Peyer's patch (tissue), 4 donors: ENCODE results near the gene FAM240A. TPM values are rescaled to one million over a fixed set of nuclear protein-coding genes. Genes with fewer than 3 reads are reported as not detected.

Experiments used
- DNase-seq, 3 donors: peaks; one replicate each; pipeline ENCODE4 v3.0.0-alpha.2; 2017 to 2019
- H3K27ac ChIP-seq, 4 donors: fragments of 200-600 bp; sonication (generic); one replicate each; pipeline ENCODE4 v1.5.1; 2016 to 2019
- H3K27me3 ChIP-seq, 2 donors: fragments of 200-600 bp; sonication (generic); one replicate each; pipeline ENCODE4 v1.5.1; 2019
- H3K36me3 ChIP-seq, 3 donors: fragments of 200-600 bp; sonication (generic); one replicate each; pipeline ENCODE4 v1.5.1; 2016 to 2019
- H3K4me1 ChIP-seq, 4 donors: fragments of 200-600 bp; sonication (generic); one replicate each; pipeline ENCODE4 v1.5.1; 2016 to 2019
- H3K4me3 ChIP-seq, 4 donors: fragments of 200-600 bp; sonication (generic); 1 replicate in 3 of 4; 2 replicates in 1 of 4; pipeline ENCODE4 v1.5.1; 2016 to 2019; ENCODE audit warnings: mild to moderate bottlenecking in 1 of 4
- H3K9me3 ChIP-seq, 4 donors: fragments of 200-600 bp; sonication (generic); one replicate each; pipeline ENCODE4 v1.5.1; 2016 to 2019; ENCODE audit warnings: mild to moderate bottlenecking in 1 of 4
- POLR2A ChIP-seq, 2 donors: fragments of 450-650 bp; IDR thresholded peaks; one replicate each; pipeline ENCODE4 v1.5.1; 2017; ENCODE audit warnings: antibody characterized with exemption in 2 of 2, mild to moderate bottlenecking in 2 of 2, moderate library complexity in 2 of 2
- total RNA-seq, 4 donors: library from RNA; depleted of rRNA; stranded (reverse); fragments of >200 nt; gene quantifications; one replicate each; pipeline ENCODE4 v1.1.0, GENCODE V29; 2016
- TF ChIP-seq, protein P1 (sequence below), 6 experiments: fragments of 450-650 bp in 4 of 6; fragments of 200-600 bp in 2 of 6; sonication (generic) in 1 of 6; IDR thresholded peaks; one replicate each; pipeline ENCODE4 v1.5.1; 2017 to 2019; ENCODE audit warnings: antibody characterized with exemption in 6 of 6, mild to moderate bottlenecking in 3 of 6, moderate library complexity in 1 of 6

Gene FAM240A
- total RNA-seq, 4 donors from 2014 or later, result not detected

- no peak for DNase-seq
- TF ChIP-seq, protein P1, sequence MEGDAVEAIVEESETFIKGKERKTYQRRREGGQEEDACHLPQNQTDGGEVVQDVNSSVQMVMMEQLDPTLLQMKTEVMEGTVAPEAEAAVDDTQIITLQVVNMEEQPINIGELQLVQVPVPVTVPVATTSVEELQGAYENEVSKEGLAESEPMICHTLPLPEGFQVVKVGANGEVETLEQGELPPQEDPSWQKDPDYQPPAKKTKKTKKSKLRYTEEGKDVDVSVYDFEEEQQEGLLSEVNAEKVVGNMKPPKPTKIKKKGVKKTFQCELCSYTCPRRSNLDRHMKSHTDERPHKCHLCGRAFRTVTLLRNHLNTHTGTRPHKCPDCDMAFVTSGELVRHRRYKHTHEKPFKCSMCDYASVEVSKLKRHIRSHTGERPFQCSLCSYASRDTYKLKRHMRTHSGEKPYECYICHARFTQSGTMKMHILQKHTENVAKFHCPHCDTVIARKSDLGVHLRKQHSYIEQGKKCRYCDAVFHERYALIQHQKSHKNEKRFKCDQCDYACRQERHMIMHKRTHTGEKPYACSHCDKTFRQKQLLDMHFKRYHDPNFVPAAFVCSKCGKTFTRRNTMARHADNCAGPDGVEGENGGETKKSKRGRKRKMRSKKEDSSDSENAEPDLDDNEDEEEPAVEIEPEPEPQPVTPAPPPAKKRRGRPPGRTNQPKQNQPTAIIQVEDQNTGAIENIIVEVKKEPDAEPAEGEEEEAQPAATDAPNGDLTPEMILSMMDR (IDR thresholded peaks at IDR 0.05), result no peak
- TF ChIP-seq POLR2A (IDR thresholded peaks at IDR 0.05), result no peak
- Histone ChIP-seq H3K9me3 (no peaks in the 10 kb centered on the region), H3K27me3 (no peaks in the 10 kb centered on the region), H3K36me3 (no peaks in the 10 kb centered on the region), H3K4me3 (no peak overlapping the region), H3K4me1 (no peaks in the 10 kb centered on the region), H3K27ac (no peak overlapping the region)
These were observed 18.3 kb upstream of the FAM240A start for GRCh38 chr3:46593979-46594378.

GRCh38 chr3:46594723-46595122 lies 17.6 kb upstream of the FAM240A start:
- Histone ChIP-seq H3K4me1 (no peaks in the 10 kb centered on the region), H3K27ac (no peak overlapping the region), H3K36me3 (no peaks in the 10 kb centered on the region), H3K9me3 (no peaks in the 10 kb centered on the region), H3K27me3 (no peaks in the 10 kb centered on the region), H3K4me3 (no peak overlapping the region)
- no peak for TF ChIP-seq POLR2A (IDR thresholded peaks at IDR 0.05)
- TF ChIP-seq, protein P1 (IDR thresholded peaks at IDR 0.05), result no peak
- no peak for DNase-seq

DNA sequence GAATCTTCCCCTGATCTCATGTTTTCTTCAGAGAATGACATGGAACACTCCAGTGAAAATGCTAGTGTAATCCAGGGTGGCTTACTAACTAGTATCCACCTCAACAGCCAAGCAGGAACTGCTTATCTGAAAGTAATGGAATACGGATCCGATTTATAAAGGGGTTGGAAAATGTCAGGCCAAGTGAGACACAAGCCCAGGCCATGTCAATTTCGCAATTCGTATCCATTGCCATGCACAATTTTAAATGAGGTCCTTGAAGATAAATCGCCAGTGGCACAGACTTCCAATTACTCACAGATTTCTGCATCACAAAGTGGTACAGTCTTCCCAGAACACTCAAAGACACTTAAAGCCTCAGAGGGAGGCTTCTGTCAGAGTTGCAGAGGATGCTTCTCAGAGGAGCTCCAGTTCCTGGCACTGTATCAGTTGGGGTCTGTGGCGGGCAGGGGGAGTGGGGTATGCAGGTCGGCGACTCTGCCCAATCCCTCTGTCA lies 16.5 kb upstream of the FAM240A start:
- Histone ChIP-seq H3K4me1 (no peaks in the 10 kb centered on the region), H3K27ac (no peak overlapping the region), H3K27me3 (no peaks in the 10 kb centered on the region), H3K4me3 (no peak overlapping the region), H3K9me3 (no peaks in the 10 kb centered on the region), H3K36me3 (no peaks in the 10 kb centered on the region)
- no peak for DNase-seq
- TF ChIP-seq, protein P1 (IDR thresholded peaks at IDR 0.05), result no peak
- TF ChIP-seq POLR2A (IDR thresholded peaks at IDR 0.05), result no peak

DNA sequence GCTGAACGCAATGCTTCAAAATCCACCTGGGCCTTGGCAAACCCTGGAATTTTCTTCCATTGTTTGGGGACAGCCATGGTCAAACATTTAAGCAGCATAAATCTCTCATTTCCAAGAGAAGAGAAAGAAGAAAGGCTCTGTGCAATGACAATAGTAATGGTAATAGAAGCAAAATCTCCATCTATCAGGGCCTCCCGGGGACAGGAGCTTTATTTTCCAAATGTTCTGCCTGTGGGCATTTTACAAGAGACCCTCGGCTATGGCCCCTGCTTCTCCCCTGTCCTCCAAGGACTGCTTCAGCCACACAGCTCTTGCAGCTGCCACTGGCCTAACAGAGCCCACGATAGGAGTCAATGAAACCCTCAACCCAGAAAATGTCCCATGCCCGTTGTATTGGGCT lies 12.7 kb upstream of the FAM240A start:
- no peak for DNase-seq
- Histone ChIP-seq H3K4me3 (no peak overlapping the region), H3K27me3 (no peaks in the 10 kb centered on the region), H3K4me1 (no peaks in the 10 kb centered on the region), H3K9me3 (no peaks in the 10 kb centered on the region), H3K36me3 (no peaks in the 10 kb centered on the region), H3K27ac (no peak overlapping the region)
- no peak for TF ChIP-seq POLR2A (IDR thresholded peaks at IDR 0.05)

GRCh38 chr3:46603446-46604046 lies 8.8 kb upstream of the FAM240A start:
- TF ChIP-seq, protein P1 (IDR thresholded peaks at IDR 0.05), result no peak
- no peak for TF ChIP-seq POLR2A (IDR thresholded peaks at IDR 0.05)
- H3K4me1 ChIP-seq, result no peaks in the 10 kb centered on the region
- no peak overlapping the region for H3K4me3 ChIP-seq
- no peak for DNase-seq
- H3K27ac ChIP-seq, result no peak overlapping the region
- H3K9me3 ChIP-seq, result no peaks in the 10 kb centered on the region
- H3K27me3 ChIP-seq, result no peaks in the 10 kb centered on the region
- no peaks in the 10 kb centered on the region for H3K36me3 ChIP-seq

- Histone ChIP-seq H3K4me1 (no peaks in the 10 kb centered on the region), H3K27me3 (no peaks in the 10 kb centered on the region), H3K27ac (no peak overlapping the region), H3K9me3 (no peaks in the 10 kb centered on the region), H3K36me3 (no peaks in the 10 kb centered on the region), H3K4me3 (no peak overlapping the region)
- TF ChIP-seq, protein P1 (IDR thresholded peaks at IDR 0.05), result no peak
- no peak for TF ChIP-seq POLR2A (IDR thresholded peaks at IDR 0.05)
- DNase-seq, result no peak
These were observed 8.2 kb upstream of the FAM240A start for GRCh38 chr3:46604127-46604526.
